Measurements from ENCODE around the gene CYB561D2.

GRCh38 chr3:50396502-50396901 is 45.8 kb downstream of the CYB561D2 start:
- TF ChIP-seq CTCF (optimal IDR thresholded peaks at IDR 0.05 in 1 of 3, IDR thresholded peaks at IDR 0.05 in 1 of 3, conservative IDR thresholded peaks at IDR 0.05 in 1 of 3; ENCODE audit: extremely low read depth in 1 of 3, insufficient read depth in 2 of 3, low read length in 3 of 3) = no peak
- no peak for TF ChIP-seq EZH2 (IDR thresholded peaks at IDR 0.05; ENCODE audit: low read length)
